Measurements from ENCODE around the gene P2RY8.
A peak's percentile ranks its signal among the peaks of the same experiment; 100 is the strongest.

Gene P2RY8

DNA sequence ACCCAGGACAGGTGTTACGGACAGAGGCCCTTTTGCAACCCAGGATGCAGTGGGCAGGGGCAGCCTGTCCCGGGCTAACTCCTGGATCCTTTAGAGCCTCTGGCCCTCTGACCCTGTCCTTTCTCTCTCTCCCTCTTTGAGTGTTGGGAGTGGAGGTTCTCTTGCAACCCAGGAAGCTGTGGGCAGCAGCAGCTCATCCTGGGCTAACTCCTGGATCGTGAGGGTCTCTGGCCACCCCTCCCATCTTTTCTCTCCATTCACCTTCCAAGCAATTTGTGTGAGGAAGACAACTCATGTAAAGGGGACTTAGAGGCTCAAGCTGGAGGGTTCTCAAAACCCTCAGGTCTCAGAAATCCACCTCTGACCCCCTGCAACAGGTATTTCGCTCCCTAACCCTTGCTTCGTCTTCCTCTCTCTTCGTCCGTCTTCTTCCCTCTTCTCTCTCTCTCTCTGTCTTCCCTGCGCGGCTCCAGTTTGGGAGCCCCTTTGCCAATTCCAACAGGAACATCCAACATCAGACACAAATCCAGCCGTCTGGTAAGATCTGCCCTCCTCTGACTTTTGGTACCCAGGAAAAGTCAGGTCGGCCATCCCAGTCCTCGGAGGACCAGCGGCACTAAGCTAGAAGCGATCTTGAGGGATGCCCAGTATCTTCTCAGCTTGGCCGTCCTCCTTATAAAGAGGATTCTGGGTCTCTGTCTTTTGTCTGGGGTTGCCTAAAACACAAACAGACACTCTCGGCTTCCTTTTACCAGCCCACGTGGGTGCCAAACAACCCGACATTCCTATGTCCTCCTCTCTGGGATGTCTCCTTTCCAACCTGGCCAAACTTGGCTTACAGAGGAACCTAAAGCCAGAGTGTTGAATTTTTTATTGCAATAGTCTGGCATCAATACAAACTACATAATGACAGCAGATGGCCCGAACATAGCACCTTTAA lies 92.2 kb downstream of the P2RY8 start:
- DNase-seq (ENCODE audit: low spot score) = no peak

GRCh38 chrX:1443496-1444075 lies 93.4 kb downstream of the P2RY8 start:
- no peak for DNase-seq (ENCODE audit: low spot score)

DNA sequence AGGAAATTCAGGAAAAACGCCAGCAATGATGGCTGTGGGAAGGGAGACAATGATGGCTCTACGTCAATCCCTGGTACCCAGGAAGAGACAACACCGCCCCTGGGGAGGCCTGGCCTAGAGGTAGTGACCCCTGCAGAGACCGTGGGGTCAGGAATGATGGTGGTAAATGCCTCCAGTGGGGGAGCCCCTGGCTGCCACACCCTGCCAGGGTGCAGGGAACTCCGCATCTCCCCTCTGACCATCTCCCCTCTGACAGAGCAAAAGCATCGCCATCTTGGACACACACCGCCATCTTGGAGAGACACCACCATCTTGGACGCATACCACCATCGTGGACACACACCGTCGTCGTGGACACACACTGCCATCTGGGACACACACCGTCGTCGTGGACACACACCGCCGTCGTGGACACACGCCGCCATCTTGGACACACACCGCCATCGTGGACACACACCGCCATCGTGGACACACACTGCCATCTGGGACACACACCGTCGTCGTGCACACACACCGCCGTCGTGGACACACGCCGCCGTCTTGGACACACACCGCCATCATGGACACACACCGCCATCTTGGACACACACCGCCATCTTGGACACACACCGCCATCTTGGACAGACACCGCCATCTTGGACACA lies 94.1 kb downstream of the P2RY8 start:
- no peak for DNase-seq (ENCODE audit: low spot score)

- no peak for DNase-seq (ENCODE audit: low spot score)
Measured at GRCh38 chrX:1442016-1442665, 94.8 kb downstream of the P2RY8 start.

DNA sequence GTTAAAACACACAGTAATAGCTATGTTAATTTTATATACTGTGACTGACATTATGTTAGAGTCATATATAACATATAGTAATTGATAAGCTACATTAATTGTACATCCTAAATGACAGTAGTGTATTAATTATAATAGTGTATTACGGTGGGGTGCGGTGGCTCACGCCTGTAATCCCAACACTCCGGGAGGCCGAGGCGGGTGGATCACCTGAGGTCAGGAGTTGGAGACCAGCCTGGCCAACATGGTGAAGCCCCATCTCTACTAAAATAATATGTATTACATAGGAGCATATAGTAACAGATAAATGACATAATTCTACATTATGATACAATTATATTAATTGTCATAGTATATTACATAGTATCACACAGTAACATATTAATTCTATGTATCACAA lies 96.5 kb downstream of the P2RY8 start:
- DNase-seq (ENCODE audit: low spot score) = no peak

- DNase-seq (ENCODE audit: low spot score) = no peak
Measured at GRCh38 chrX:1435241-1435895, 101.6 kb downstream of the P2RY8 start.

- no peak for DNase-seq (ENCODE audit: low spot score)
Measured at GRCh38 chrX:1434871-1435240, 102.1 kb downstream of the P2RY8 start.

DNA sequence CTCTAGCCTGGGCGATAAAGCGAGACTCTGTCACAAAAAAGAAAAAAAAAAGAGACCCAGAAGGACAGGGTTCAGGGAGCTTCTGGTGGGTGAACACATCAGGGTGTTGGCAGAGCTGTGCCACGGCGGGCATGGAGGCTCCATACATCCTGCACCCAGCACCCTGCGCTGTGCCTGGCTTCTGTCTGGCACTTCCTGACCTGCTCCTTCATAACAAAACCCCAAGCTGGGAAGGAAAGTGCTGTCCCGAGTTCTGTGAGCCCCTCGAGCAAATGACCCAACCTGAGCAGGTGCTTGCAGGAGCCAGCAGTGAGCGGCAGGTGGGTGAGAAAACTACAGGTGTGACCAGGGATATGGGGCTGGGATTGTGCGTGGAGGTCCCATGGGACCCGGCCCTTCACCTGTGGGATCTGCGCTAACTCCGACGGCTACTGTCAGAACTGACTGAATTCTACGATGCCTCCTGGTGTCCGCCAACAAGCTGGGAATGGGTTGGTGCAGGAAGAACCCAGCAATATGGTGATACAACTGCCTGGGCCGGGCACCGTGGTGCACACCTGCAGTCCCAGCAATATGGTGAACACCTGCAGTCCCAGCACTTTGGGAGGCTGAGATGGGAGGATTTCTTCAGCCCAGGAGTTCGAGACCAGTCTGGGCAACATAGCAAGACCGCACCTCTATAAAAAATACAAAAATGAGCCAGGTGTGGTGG lies 103.2 kb downstream of the P2RY8 start:
- no peak for DNase-seq (ENCODE audit: low spot score)

GRCh38 chrX:1430451-1430850 lies 106.5 kb downstream of the P2RY8 start:
- DNase-seq (ENCODE audit: low spot score) = no peak

DNA sequence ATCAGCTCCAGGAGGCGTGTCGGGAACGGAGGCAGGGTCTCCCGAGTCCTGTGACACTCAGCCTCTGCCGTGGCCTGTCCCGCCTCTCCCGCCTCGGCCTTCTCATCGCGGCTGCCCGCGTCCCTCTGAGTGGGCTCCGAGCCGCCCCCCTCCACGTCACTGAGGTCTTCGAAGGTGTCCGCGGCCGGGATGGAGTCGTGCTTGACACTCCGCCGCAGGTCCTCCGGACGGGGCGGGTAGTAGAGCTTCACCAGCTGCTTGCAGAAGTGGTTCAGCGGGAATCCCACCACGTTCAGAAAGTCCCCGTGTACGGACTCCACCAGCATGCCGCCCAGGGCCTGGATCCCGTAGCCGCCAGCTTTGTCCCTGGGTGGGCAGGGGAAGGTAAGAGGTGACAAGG lies 109.2 kb downstream of the P2RY8 start:
- DNase-seq (ENCODE audit: low spot score) = peak; percentile 24

DNA sequence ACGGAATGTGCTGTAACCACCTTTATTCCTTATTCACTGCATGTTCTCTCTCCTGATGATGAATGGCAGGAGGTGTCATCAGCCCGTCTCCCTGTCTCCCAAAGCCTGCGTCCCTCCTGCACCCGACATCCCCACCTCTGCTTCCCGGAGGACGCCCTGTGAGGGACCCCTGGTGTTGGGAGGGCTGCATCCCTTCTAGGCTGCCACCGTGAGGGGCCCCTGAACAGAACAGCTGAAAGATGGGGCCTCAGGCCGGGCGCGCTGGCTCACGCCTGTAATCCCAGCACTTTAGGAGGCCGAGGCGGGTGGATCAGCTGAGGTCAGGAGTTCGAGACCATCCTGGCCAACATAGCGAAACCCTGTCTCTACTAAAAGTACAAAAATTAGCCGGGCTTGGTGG lies 110.7 kb downstream of the P2RY8 start:
- DNase-seq (ENCODE audit: low spot score) = peak; percentile 26

DNA sequence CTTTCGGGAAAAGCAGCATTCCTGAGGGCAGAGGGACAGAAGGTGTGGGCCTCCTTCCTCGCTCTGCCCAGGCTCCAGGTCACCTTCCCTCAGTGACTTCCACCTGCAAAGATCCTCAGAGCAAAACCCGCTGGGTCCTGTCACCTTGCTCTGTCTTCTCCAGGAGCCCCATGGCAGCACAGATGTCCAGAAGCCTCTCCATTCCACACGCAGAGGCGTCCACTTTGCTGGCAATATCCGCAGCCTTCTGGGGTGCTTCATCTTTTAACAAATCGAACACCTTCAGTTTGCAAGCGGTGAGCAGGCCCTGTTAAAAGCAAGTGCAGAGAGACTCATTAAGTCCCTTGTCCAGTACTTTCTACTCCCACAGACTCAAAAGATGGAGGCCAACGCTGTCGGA lies 111.6 kb downstream of the P2RY8 start:
- DNase-seq (ENCODE audit: low spot score) = no peak

DNA sequence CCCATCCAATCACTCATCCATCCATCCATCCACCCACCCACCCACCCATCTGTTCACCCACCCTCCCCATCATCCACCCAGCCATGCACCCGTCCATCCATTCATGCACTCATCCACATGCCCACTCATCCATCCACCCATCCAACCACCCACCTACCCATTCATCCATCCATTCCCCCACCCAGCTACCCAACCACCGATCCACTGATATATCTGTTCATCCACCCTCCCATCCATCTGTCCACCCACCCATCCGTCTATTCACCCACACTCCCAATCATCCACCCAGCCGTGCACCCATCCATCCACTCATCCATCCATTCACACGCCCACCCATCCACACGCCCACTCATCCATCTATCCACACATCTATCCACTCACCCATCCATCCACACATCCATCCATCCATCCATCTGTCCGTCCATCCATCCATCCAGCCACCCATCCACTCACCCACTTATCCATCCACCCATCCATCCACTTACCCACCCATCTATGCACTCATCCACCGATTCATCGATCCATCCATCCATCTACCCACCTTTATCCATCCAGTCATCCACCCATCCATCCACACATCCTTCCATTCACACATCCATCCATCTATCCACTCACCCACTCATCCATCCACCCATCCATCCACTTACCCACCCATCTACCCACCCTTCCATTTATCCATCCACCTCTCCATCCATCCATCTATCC lies 112.7 kb downstream of the P2RY8 start:
- no peak for DNase-seq (ENCODE audit: low spot score)

GRCh38 chrX:1423215-1423614 lies 113.8 kb downstream of the P2RY8 start:
- peak; percentile 15 for DNase-seq (ENCODE audit: low spot score)

- DNase-seq (ENCODE audit: low spot score) = no peak
Measured at GRCh38 chrX:1422135-1422465, 114.9 kb downstream of the P2RY8 start.

GRCh38 chrX:1421433-1422134 lies 115.4 kb downstream of the P2RY8 start:
- peak; percentile 8 for DNase-seq (ENCODE audit: low spot score)

- DNase-seq (ENCODE audit: low spot score) = peak; percentile 43
Measured at GRCh38 chrX:1420371-1420770, 116.6 kb downstream of the P2RY8 start.

DNA sequence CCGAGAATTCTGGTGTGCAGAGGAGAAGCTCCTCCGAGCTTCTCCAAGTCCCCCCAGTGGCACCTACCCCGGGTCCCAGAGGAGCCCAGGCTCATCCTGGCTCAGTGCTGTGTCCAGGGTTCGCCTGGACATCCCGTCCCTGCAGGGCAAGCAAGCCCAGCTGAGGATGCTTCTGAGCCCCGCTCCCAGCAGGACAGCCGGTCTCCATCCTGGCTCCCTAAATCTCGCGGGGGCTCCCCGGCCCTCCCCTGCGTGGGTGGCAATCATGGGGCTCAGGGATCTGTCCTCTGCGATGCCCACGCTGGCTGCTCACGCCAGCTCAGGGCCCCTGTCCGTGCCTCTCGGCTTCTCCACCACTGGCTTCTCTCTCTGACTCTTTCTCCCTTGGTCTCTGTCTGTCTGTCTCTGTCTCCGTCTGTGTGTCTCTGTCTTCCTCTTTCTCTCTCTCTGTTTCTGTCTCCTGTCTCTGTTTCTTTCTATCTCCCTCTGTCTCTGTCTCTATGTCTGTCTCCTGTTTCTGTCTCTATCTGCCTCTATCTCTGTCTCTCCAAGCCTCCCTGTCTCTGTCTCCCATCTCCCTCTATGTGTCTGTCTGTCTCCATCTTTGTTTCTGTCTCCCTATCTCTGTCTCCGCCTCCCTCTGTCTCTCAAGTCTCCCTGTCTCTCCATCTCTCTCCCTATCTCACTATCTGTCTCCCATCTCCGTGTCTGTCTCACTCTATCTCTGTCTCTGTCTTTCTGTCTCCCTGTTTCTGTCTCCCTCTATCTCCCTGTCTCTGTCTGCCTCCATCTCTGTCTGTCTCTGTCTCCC lies 117.2 kb downstream of the P2RY8 start:
- peak; percentile 41 for DNase-seq (ENCODE audit: low spot score)

- peak; percentile 50 for DNase-seq (ENCODE audit: low spot score)
Measured at GRCh38 chrX:1418901-1419544, 118.0 kb downstream of the P2RY8 start.

Measured in D341Med (cell line).